Activated CD4-positive, alpha-beta memory T cell treated with anti-CD3 and anti-CD28 coated beads, Interleukin-2, amount 10 ng/mL, durations not matched to agents 7 days and 5 days (primary cell): ENCODE results near the gene MMP24. TPM values are rescaled to one million over a fixed set of nuclear protein-coding genes. Genes with fewer than 3 reads are reported as not detected.
A peak's percentile ranks its signal among the peaks of the same experiment; 100 is the strongest.
"Not testable (repeated sequence)": the region's sequence is repeated elsewhere in the genome, so short reads cannot be mapped to it uniquely, and the experiment has no call there.

Experiments used
- CTCF ChIA-PET: fragments of 350-600 bp; sonication (Branson Sonifier 250); formaldehyde crosslinking; loops from one replicate; lab custom pipeline; 2021; ENCODE audit warnings: antibody characterized with exemption, inconsistent platforms; lab: Charles Lee
- POLR2A ChIA-PET: fragments of 350-600 bp; sonication (Branson Sonifier 250); formaldehyde crosslinking; loops from one replicate; lab custom pipeline; 2021; ENCODE audit warnings: antibody characterized with exemption; lab: Charles Lee
- DNase-seq: peaks from one replicate; pipeline ENCODE4 v3.0.0-alpha.2; 2020
- H3K27ac Mint-ChIP-seq: one replicate; pipeline ENCODE4 v1.8.0; 2021; ENCODE audit warnings: mild to moderate bottlenecking, mixed read lengths
- H3K27me3 Mint-ChIP-seq: one replicate; pipeline ENCODE4 v1.8.0; 2021; ENCODE audit warnings: mixed read lengths
- H3K36me3 Mint-ChIP-seq: one replicate; pipeline ENCODE4 v1.8.0; 2021; ENCODE audit warnings: low read depth, mixed read lengths
- H3K4me1 Mint-ChIP-seq: one replicate; pipeline ENCODE4 v1.8.0; 2021; ENCODE audit warnings: mixed read lengths
- H3K4me3 Mint-ChIP-seq: one replicate; pipeline ENCODE4 v1.8.0; 2021; ENCODE audit warnings: mild to moderate bottlenecking, mixed read lengths
- H3K9me3 Mint-ChIP-seq: one replicate; pipeline ENCODE4 v1.8.0; 2021; ENCODE audit warnings: mixed read lengths
- total RNA-seq, 2 experiments: library from RNA; stranded (reverse); gene quantifications; one replicate each; pipeline ENCODE4 v1.2.3, GENCODE V29; 2021

MMP24 gene
- not detected for total RNA-seq

DNA sequence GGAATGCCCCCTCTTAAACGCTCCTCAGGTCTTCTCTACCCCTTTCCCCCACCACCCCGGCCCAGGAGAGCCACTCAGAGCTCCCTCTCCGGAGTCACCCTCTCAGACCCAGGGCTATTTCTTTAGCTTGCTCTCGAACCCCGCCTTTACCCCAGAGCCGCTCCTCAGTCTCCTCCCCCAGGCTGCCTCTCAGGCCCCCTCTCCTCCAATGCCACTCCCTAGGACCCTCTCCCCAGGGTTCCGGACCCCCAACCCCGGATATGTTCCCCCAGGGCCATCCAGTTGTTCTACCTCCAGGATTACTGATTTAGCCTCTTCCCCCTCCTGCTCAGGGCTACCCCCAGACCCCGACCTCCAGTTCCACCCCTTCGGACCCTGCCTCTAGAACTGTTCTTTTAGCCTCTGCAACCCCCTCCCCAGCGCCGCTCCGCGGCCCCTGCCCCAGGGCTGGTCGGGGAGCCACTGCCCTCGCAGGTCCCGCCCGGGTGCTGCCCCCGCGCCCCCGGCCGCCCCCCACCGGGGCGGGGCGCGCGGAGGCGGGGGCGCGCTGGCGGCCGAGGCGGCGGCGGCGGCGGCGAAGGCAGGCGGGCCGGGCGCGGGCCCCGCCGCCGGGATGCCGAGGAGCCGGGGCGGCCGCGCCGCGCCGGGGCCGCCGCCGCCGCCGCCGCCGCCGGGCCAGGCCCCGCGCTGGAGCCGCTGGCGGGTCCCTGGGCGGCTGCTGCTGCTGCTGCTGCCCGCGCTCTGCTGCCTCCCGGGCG is at the start of gene MMP24:
Gene MMP24 (plus strand): TSS at position 565 of the 758 bp plus-strand sequence. CDS start 49 bp downstream, at position 614.
- DNase-seq, result no peak
- H3K4me3 Mint-ChIP-seq, result peak within 1 kb of the TSS; percentile 52
- no peak within 1 kb of the TSS for H3K27ac Mint-ChIP-seq
- peaks cover 50% of the 10 kb centered on the region for H3K27me3 Mint-ChIP-seq
- CTCF ChIA-PET, result no interaction called here
- peaks cover 3% of the 10 kb centered on the region for H3K36me3 Mint-ChIP-seq
- H3K9me3 Mint-ChIP-seq, result no peaks in the 10 kb centered on the region
- peaks cover 12% of the 10 kb centered on the region for H3K4me1 Mint-ChIP-seq
- POLR2A ChIA-PET, result no interaction called here

GRCh38 chr20:35179292-35180212 is 46.9 kb upstream of the MMP24 start:
- ChIA-PET POLR2A (no interaction called here), CTCF (no interaction called here)

DNA sequence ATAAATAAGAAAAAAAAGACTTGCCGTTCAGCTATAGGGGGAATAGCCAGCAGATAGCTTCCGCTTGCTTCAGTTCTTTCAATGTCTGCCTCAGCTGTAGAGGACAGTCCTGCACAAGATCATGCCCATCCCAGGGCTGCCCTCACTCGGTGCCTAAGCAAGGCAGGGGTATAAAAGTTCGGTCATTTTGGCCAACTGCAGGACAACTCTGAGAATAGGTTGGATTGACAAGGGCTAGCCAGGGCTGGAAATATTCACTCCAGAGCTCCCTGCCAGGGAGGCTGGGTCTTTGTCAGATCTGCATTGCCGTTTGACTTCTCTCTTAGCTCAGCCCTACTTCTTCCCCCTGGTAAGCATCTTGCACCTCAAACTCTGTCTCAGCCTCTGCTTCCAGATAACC is 46.2 kb upstream of the MMP24 start:
- no peak overlapping the region for H3K27ac Mint-ChIP-seq
- H3K4me3 Mint-ChIP-seq, result no peak overlapping the region
- H3K27me3 Mint-ChIP-seq, result no peaks in the 10 kb centered on the region
- no peaks in the 10 kb centered on the region for H3K9me3 Mint-ChIP-seq
- H3K36me3 Mint-ChIP-seq, result no peaks in the 10 kb centered on the region
- no peak for DNase-seq
- ChIA-PET POLR2A (no interaction called here), CTCF (no interaction called here)
- no peaks in the 10 kb centered on the region for H3K4me1 Mint-ChIP-seq

More at GRCh38 chr20:35179292-35180212, 46.9 kb upstream of the MMP24 start:
- Mint-ChIP-seq H3K4me3 (no peak overlapping the region), H3K9me3 (no peaks in the 10 kb centered on the region), H3K36me3 (no peaks in the 10 kb centered on the region), H3K27ac (no peak overlapping the region), H3K4me1 (no peaks in the 10 kb centered on the region), H3K27me3 (no peaks in the 10 kb centered on the region)
- no peak for DNase-seq

DNA sequence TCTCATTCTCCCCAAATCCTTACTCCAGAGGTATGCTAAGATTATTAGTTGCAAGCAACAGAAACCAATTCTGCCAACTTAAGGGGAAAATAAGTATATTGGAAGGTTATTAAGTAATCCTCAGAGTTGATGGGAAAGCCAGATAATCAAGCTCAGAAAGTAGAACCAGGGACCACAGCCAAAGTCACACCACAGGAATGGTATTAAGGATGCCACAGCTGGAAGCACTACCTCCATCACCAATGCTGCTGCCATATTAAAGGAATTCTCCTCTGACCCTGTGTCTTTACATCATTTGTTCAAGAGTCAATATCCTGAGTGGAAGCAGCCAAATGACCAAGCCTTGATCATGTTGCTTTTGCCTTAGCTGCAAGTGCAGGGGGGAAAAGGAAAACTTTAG is 44.8 kb upstream of the MMP24 start:
- H3K27me3 Mint-ChIP-seq, result no peaks in the 10 kb centered on the region
- H3K36me3 Mint-ChIP-seq, result no peaks in the 10 kb centered on the region
- no peaks in the 10 kb centered on the region for H3K9me3 Mint-ChIP-seq
- CTCF ChIA-PET, result interaction anchor here (1.1 kb wide), 1 partner anchor 32 kb away, joined by 3 read pairs; no protein-coding TSS in a partner anchor
- POLR2A ChIA-PET, result no interaction called here
- H3K27ac Mint-ChIP-seq, result no peak overlapping the region
- H3K4me1 Mint-ChIP-seq, result no peaks in the 10 kb centered on the region
- H3K4me3 Mint-ChIP-seq, result no peak overlapping the region
- no peak for DNase-seq

DNA sequence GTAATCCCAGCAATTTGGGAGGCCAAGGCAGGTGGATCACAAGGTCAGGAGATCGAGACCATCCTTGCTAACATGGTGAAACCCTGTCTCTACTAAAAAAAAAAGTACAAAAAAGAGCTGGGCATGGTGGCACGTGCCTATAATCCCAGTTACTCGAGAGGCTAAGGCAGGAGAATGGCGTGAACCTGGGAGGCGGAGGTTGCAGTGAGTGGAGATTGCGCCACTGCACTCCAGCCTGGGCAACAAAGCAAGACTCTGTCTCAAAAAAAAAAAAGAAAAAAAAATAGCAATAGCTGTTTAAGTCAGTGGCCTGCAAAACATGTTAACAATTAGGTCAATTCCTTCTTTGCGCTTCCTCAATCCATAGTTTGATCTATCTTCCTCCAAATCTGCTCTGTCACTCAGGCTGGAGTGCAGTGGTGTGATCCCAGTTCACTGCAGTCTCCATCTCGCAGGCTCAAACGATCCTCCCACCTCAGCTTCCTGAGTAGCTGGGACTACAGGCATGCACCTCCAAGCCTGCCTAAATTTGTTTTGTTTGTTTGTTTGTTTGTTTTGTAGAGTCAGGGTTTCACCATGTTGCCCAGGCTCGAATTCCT is 39.7 kb upstream of the MMP24 start:
- H3K4me1 Mint-ChIP-seq, CTCF ChIA-PET, H3K4me3 Mint-ChIP-seq, H3K9me3 Mint-ChIP-seq, POLR2A ChIA-PET, H3K36me3 Mint-ChIP-seq, H3K27ac Mint-ChIP-seq, DNase-seq, H3K27me3 Mint-ChIP-seq: not testable (repeated sequence)

GRCh38 chr20:35187584-35188190 is 38.8 kb upstream of the MMP24 start:
- Mint-ChIP-seq H3K36me3 (no peaks in the 10 kb centered on the region), H3K4me1 (no peaks in the 10 kb centered on the region), H3K27ac (no peak overlapping the region), H3K9me3 (no peaks in the 10 kb centered on the region), H3K4me3 (no peak overlapping the region), H3K27me3 (no peaks in the 10 kb centered on the region)
- ChIA-PET CTCF (no interaction called here), POLR2A (no interaction called here)
- DNase-seq, result no peak

GRCh38 chr20:35189223-35189622 is 37.3 kb upstream of the MMP24 start:
- H3K9me3 Mint-ChIP-seq, H3K27me3 Mint-ChIP-seq, CTCF ChIA-PET, H3K27ac Mint-ChIP-seq, H3K4me3 Mint-ChIP-seq, DNase-seq, POLR2A ChIA-PET, H3K4me1 Mint-ChIP-seq, H3K36me3 Mint-ChIP-seq: not testable (repeated sequence)

- Mint-ChIP-seq H3K4me3 (no peak overlapping the region), H3K36me3 (peaks cover 2% of the 10 kb centered on the region), H3K27me3 (no peaks in the 10 kb centered on the region), H3K27ac (no peak overlapping the region), H3K9me3 (peaks cover 6% of the 10 kb centered on the region), H3K4me1 (no peaks in the 10 kb centered on the region)
- DNase-seq, result no peak
- POLR2A ChIA-PET, result no interaction called here
- CTCF ChIA-PET, result no interaction called here
Measured at GRCh38 chr20:35190556-35190955, 35.9 kb upstream of the MMP24 start.

GRCh38 chr20:35191419-35192117 is 34.9 kb upstream of the MMP24 start:
- ChIA-PET POLR2A (no interaction called here), CTCF (interaction anchor here (1.3 kb wide), 1 partner anchor 46 kb away, joined by 4 read pairs; no protein-coding TSS in a partner anchor)
- no peaks in the 10 kb centered on the region for H3K4me1 Mint-ChIP-seq
- no peaks in the 10 kb centered on the region for H3K27me3 Mint-ChIP-seq
- H3K36me3 Mint-ChIP-seq, result peaks cover 6% of the 10 kb centered on the region
- no peak for DNase-seq
- no peak overlapping the region for H3K27ac Mint-ChIP-seq
- peaks cover 11% of the 10 kb centered on the region for H3K9me3 Mint-ChIP-seq
- H3K4me3 Mint-ChIP-seq, result no peak overlapping the region

- H3K36me3 Mint-ChIP-seq, result peaks cover 12% of the 10 kb centered on the region
- H3K27me3 Mint-ChIP-seq, result no peaks in the 10 kb centered on the region
- H3K27ac Mint-ChIP-seq, result no peak overlapping the region
- ChIA-PET POLR2A (no interaction called here), CTCF (interaction anchor here (0.6 to 1.3 kb wide), 2 partner anchors 47 to 96 kb away, joined by 4 read pairs; no protein-coding TSS in a partner anchor)
- H3K4me3 Mint-ChIP-seq, result no peak overlapping the region
- H3K9me3 Mint-ChIP-seq, result peaks cover 12% of the 10 kb centered on the region
- no peak for DNase-seq
- H3K4me1 Mint-ChIP-seq, result no peaks in the 10 kb centered on the region
Measured at GRCh38 chr20:35192118-35192872, 34.2 kb upstream of the MMP24 start.

- not testable (repeated sequence) for H3K27ac Mint-ChIP-seq, H3K27me3 Mint-ChIP-seq, DNase-seq, H3K4me1 Mint-ChIP-seq, H3K4me3 Mint-ChIP-seq
- ChIA-PET POLR2A (interaction anchor here (1.3 kb wide), 1 partner anchor 46 kb away, joined by 4 read pairs; the partner anchor contains the start of gene EDEM2), CTCF (interaction anchor here (0.6 to 1.3 kb wide), 2 partner anchors 48 to 97 kb away, joined by 4 read pairs; no protein-coding TSS in a partner anchor)
- H3K36me3 Mint-ChIP-seq, result peaks cover 13% of the 10 kb centered on the region
- H3K9me3 Mint-ChIP-seq, result peaks cover 13% of the 10 kb centered on the region
Measured at GRCh38 chr20:35193031-35193791, 33.3 kb upstream of the MMP24 start.
